Activated CD8-positive, alpha-beta memory T cell treated with anti-CD3 and anti-CD28 coated beads, Interleukin-2, amount 50 U/mL, for 24 hours (primary cell): ENCODE results near the gene DUXA.
"Not testable (repeated sequence)": the region's sequence is repeated elsewhere in the genome, so short reads cannot be mapped to it uniquely, and the experiment has no call there.

ENCODE experiments used
- DNase-seq: peaks from one replicate; pipeline ENCODE4 v3.0.0-alpha.2; 2020; ENCODE audit errors: extremely low read depth

The DUXA gene

DNA sequence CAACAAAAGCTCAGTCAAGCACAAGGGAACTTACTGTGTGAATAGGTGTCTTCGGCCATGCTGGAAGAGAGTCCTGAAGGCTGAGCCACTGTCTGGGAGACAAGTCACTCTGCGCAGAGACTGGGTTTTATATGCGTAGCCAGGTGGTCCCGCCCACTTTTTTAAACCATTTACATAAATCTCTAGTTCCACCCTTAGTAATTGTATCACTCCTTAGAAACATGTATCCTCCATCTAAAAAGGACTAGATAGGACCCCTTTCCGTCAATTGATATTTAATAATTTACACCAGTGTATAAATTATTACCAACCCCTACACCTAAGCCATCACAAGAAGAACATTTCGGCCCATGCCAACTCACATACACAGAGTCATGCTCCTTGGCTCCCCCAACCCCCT lies at the start of gene DUXA:
Gene DUXA, minus strand, starts transcription at position 101 of the 400 bp plus-strand sequence. Its CDS starts 42 bp downstream, at position 59.
- DNase-seq: no peak

DNA sequence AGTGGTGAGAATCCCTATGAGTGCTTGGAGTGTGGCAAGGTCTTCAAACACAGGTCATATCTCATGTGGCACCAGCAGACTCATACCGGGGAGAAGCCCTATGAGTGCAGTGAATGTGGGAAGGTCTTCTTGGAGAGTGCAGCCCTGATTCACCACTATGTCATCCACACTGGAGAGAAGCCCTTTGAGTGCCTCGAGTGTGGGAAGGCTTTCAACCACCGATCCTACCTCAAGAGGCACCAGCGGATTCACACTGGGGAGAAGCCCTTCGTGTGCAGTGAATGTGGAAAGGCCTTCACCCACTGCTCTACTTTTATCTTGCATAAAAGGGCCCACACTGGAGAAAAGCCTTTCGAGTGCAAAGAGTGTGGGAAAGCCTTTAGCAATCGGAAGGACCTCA lies 44.8 kb upstream of the DUXA start:
- no peak for DNase-seq

DNA sequence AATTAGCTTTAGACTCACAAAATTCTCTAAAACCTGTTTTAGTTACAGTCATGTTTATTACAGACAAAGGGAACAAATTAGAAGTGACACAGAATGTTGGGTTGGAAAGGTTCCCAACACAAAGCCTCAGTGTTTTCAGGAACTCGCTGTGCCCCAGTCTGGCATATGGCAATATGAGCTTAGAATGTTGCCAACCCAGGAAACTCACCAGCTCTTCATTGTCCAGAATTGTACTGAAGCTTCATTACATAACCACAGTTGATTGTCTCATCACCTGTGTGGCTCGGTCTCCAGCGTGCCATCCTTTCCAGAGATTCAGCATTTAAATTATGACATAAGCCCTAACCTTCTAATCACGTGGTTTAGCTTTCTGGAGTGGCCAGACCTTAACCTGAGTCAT lies 43.1 kb upstream of the DUXA start:
- DNase-seq: no peak

DNA sequence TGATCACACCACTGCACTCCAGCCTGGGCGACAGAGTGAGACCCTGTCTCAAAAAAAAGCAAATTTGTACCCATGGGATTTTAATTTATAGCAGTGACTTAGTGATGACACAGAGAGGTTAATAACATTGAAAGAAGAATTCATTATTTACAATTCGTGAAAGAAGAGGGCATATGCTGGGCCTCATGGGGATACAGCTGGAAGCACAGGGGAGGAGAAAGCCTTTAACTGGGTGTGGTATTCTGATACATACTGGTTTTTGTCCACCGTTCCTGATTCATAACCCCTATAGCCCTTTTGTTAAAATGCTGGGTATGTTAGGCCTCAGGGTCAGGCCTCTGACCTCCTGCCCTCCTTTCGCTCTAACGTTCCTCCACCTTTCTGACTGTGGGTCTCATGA lies 34.9 kb upstream of the DUXA start:
- no peak for DNase-seq

- DNase-seq: not testable (repeated sequence)
These were observed 30.6 kb upstream of the DUXA start for GRCh38 chr19:57197874-57198273.

GRCh38 chr19:57192993-57193392 lies 25.7 kb upstream of the DUXA start:
- no peak for DNase-seq

- no peak for DNase-seq
These were observed 24.8 kb upstream of the DUXA start for GRCh38 chr19:57192077-57192420.

- peak; percentile 78 for DNase-seq
These were observed 24.1 kb upstream of the DUXA start, which contains the start of gene ZNF264 for GRCh38 chr19:57191141-57192076. TSS of gene ZNF264 (plus strand) at chr19:57191500. CDS start at chr19:57191914, 414 bp downstream.

DNA sequence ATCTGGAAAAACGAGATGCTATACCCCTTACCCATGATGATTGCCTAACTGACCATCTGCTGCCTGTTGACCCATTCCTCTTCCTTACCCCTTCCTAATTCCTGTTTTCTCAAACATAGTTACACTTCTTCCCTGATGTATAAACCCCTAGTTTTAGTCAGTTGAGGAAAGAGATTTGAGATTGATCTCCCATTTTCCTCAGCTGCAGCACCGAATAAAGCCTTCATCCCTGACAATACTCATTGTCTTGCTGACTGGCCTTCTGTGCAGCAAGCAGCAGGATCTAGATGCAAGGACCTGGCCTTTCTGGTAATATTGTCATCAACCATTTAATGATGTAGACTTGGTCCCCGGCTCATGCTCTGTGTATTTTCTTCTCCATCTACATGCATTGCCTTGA lies 23.0 kb upstream of the DUXA start:
- no peak for DNase-seq

DNA sequence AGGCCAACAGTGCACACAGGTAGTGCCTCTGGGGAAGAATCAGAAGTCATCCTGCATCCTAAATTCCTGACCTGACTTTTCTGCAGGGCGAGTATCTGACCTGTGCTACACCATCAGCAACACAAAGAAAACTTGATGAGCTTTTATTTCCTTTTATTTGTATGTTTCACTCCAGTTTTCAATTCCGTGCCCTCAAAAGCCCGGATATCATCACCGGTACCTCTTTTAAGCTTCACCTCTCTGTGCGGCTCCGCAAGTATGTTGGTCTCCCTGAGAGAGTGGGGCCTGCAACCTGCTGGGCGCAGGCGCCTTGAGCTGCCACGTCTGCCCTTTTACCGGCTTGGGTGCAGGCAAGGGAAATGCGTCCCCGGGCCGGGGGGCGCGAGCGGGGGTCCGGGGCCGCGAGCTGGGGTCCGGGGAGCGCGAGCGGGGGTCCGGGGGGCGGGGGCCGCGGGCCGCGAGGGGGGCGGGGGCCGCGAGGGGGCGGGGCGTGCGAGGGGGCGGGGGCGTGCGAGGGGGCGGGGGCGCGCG lies 4.3 kb upstream of the DUXA start:
- DNase-seq: no peak

GRCh38 chr19:57165846-57166245 lies 1.4 kb downstream of the DUXA start:
- DNase-seq: no peak

- no peak for DNase-seq
These were observed 5.2 kb downstream of the DUXA start for GRCh38 chr19:57161985-57162539.

DNA sequence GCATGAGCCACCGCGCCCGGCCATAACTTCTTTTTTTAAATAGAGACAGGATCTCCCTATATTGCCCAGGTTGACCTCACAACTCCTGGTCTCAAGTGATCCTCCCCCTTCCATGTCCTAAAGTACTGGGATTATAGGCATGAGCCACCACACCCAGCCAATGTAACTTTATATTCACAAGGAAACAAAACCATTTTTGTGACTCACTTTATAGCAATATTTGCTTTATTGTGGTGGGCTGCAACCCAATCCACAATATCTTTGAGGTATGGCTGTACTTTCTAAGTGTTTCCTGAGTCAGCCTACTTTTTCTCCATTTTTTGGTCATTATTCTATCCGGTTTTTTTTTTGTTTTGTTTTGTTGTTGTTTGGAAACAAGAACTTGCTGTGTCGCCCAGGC lies 14.4 kb downstream of the DUXA start:
- no peak for DNase-seq

GRCh38 chr19:57141699-57142098 lies 25.6 kb downstream of the DUXA start:
- DNase-seq: no peak

GRCh38 chr19:57135797-57136196 lies 31.5 kb downstream of the DUXA start:
- no peak for DNase-seq

GRCh38 chr19:57127403-57127802 lies 39.9 kb downstream of the DUXA start:
- DNase-seq: not testable (repeated sequence)

DNA sequence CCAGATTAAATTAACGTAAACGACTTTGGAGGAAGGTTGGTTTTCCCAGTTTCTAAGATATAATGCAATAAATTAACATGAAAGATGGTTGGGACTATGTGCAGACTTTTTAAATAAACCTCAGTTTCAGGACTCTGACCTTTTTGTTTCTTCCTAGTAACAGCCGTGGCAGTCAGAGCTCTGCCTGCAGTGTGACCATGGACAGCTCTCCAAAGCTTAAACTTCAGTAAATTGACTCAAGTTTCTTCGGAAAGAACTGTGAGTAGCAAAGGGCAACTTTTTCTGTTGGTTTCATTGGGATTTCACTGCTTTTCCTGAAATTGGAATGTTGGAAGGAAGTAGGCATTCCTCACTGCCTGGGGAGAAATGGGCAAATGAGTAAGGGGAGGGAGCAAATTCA lies 43.4 kb downstream of the DUXA start:
- DNase-seq: no peak

DNA sequence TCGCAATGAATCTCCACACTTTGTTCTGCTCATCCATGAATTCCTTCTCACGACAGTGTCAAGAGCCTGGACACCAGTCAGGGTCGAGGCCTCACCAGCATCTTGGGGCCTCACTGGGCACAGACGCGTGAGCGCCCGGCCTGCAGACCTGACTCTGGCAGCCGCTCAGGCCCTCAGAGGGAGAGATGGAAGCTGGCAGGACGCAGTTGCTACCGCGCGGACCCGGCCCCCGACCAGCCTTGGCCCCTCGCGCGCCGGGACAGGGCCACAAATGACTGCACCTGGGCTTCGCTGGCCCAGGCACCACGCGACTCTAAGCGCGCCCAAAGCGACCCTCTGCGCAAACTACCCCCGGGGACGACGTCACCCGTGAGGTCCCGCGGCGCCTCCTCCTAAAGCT lies 48.4 kb downstream of the DUXA start:
- no peak for DNase-seq

DNA sequence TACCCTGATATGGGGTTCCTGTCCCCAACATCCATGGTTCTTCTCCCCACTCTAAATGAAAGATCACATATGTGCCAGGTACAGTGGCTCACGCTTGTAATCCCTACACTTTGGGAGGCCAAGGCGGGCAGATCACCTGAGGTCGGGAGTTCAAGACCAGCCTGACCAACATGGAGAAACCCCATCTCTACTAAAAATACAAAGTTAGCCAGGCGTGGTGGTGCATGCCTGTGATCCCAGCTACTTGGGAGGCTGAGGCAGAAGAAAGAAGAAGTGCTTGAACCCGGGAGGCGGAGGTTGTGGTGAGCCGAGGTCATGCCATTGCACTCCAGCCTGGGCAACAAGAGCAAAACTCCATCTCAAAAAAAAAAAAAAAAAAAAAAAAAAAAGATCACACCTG lies 53.8 kb downstream of the DUXA start:
- not testable (repeated sequence) for DNase-seq

- no peak for DNase-seq
These were observed 56.0 kb downstream of the DUXA start for GRCh38 chr19:57111329-57111644.

DNA sequence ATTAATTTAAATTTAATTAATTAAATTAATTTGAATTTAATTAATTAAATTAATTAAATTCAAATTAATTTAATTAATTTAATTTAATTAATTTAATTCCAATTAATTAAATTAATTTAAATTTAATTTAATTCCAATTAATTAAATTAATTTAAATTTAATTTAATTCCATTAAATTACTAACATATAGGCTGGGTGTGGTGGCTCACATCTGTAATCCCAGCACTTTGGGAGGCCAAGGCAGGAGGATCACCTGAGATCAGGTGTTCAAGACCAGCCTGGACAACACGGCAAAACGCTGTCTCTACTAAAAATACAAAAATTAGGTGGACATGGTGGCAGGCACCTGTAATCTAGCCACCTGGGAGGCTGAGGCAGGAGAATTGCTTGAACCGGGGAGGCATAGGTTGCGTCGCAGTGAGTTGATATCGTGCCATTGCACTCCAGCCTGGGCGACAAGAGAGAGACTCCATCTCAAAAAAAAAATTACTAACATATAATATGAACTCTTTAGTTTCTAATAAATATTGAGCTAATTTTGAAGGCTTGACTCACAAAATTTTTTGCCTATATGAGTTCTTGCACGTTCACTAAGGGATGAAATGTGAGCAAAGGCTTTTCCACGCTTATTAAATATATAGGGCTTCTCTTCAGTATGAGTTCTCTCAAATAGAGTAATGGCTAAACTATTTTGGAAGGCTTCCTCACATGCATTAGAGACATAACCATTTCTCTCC lies 56.5 kb downstream of the DUXA start:
- DNase-seq: no peak

DNA sequence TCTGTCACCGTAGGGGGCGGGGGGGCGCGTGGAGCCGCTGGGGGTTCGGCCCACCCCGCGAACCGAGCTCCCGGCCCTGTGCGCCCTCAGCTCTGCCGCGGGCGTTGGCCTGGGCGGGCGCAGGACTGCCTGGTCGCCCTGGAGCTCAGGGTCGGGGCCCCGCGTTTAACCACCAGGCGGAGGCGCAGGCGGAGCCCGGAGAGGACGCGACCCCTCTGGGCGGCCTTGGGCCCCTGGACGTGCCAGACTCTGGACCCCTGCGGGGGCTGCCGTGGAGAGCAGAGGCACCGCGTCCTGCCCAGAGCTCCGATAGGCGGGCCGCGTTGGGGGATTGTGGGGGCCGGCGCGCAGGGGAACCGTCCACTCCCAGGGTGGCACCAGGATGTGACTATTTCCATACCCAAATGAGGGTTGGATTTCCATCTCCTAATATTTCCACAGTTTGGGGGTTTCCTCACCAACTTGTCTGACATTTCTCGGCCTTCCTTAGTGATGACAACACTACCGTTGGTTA lies 60.5 kb downstream of the DUXA start:
- DNase-seq: no peak
